ENCODE data around the gene TSPOAP1. TPM values are rescaled to one million over a fixed set of nuclear protein-coding genes. Genes with fewer than 3 reads are reported as not detected.

Gene TSPOAP1
- total and polyA plus RNA-seq, 10 of the 15 experiments (the other 5 are each of a cell fraction or from before 2014, with no cell fraction given), result 0.58 to 16.4 (median 4.2) TPM; not detected in 1

DNA sequence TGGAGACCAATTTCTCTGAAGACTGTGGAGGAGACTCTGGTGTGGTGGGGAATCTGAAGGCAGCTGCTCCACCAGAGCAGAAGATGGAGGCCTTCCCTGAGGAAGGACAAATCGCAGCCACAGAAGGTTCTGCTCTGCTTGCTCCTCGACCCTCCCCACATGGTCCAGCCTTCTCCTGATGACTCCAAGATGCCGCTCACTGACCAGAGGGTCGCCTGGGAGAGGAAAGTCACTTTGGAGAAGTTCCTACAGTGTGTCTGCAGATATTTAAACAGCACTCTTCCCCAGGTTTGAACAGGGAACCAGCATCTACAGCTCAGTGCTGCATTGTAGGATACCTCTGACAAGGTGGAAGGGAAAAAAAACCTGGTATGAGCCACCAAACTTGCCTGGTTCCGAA is 44.4 kb upstream of the TSPOAP1 start:
- whole genome bisulfite sequencing (ENCODE audit: insufficient coverage, insufficient replicate concordance, low lambda C conversion rate, missing lambda C conversion rate), result 45% methylated on average over 5 of the region's 5 CpGs
- ChIA-PET SMC1A (ENCODE audit: uncharacterized antibody, unreplicated experiment) (interaction anchor here (0.9 to 4.8 kb wide), 4 partner anchors 10 to 44 kb away, joined by 3 to 22 read pairs (median 3); partner anchors contain the start of gene RNF43), POLR2A (interaction anchor here (0.6 to 1.3 kb wide), 4 partner anchors 19 to 66 kb away, joined by 3 read pairs; partner anchors contain the start of gene RNF43), RAD21 (ENCODE audit: unreplicated experiment) (no interaction called here), CTCF (interaction anchor here (1.6 kb wide), 1 partner anchor 16 kb away, joined by 3 read pairs; no protein-coding TSS in a partner anchor)
- in situ Hi-C loops (cut with MboI), result no loop called here
- Histone ChIP-seq H3K27ac (ENCODE audit: control insufficient read depth, insufficient read depth) (no peak overlapping the region), H3K4me1 (ENCODE audit: control insufficient read depth, insufficient read depth, low read length) (no peaks in the 10 kb centered on the region), H3K9ac (ENCODE audit: control insufficient read depth, insufficient read depth, low read length) (no peak overlapping the region), H3K36me3 (ENCODE audit: control insufficient read depth in 2 of 2, insufficient read depth in 2 of 2, low read length in 1 of 2) (peaks cover 0 to 9% of the 10 kb centered on the region in 2 experiments; a peak in 2 of 4 replicates), H3K9me3 (replicated peaks; ENCODE audit: control insufficient read depth, insufficient read depth, low read length) (no peaks in the 10 kb centered on the region), H2AFZ (ENCODE audit: control insufficient read depth, low read depth, low read length) (no peak overlapping the region), H3K4me3 (no peak overlapping the region), H3K27me3 (replicated peaks in 1 of 2; ENCODE audit: control insufficient read depth in 2 of 2, insufficient read depth in 2 of 2, low read length in 1 of 2) (no peaks in the 10 kb centered on the region), H4K20me1 (ENCODE audit: control insufficient read depth, insufficient read depth) (no peaks in the 10 kb centered on the region), H3K4me2 (ENCODE audit: control insufficient read depth, insufficient read depth) (no peak overlapping the region), H3K79me2 (ENCODE audit: control insufficient read depth, insufficient read depth, low read length) (no peaks in the 10 kb centered on the region)
- intact Hi-C loops (cut with micrococcal nuclease; ENCODE audit: unreplicated experiment), result no loop called here
- no TSS peak for BruUV-seq (replicated peaks)
- FAIRE-seq, result no peak
- no peak for DNase-seq (ENCODE audit: low read depth, low spot score)
- no peak for ATAC-seq
- TF ChIP-seq RBBP5 (conservative IDR thresholded peaks at IDR 0.05), result no peak
- TF ChIP-seq ETV6 (conservative IDR thresholded peaks at IDR 0.05 in 1 of 2, IDR thresholded peaks at IDR 0.05 in 1 of 2; ENCODE audit: borderline replicate concordance in 1 of 2, low read depth in 1 of 2), result no peak
- no peak for TF ChIP-seq MTA2 (IDR thresholded peaks at IDR 0.05; ENCODE audit: low read depth)
- TF ChIP-seq, protein P1, sequence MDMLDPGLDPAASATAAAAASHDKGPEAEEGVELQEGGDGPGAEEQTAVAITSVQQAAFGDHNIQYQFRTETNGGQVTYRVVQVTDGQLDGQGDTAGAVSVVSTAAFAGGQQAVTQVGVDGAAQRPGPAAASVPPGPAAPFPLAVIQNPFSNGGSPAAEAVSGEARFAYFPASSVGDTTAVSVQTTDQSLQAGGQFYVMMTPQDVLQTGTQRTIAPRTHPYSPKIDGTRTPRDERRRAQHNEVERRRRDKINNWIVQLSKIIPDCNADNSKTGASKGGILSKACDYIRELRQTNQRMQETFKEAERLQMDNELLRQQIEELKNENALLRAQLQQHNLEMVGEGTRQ (IDR thresholded peaks at IDR 0.05; ENCODE audit: borderline replicate concordance, low read depth, low read length), result no peak
- TF ChIP-seq, protein P2, sequence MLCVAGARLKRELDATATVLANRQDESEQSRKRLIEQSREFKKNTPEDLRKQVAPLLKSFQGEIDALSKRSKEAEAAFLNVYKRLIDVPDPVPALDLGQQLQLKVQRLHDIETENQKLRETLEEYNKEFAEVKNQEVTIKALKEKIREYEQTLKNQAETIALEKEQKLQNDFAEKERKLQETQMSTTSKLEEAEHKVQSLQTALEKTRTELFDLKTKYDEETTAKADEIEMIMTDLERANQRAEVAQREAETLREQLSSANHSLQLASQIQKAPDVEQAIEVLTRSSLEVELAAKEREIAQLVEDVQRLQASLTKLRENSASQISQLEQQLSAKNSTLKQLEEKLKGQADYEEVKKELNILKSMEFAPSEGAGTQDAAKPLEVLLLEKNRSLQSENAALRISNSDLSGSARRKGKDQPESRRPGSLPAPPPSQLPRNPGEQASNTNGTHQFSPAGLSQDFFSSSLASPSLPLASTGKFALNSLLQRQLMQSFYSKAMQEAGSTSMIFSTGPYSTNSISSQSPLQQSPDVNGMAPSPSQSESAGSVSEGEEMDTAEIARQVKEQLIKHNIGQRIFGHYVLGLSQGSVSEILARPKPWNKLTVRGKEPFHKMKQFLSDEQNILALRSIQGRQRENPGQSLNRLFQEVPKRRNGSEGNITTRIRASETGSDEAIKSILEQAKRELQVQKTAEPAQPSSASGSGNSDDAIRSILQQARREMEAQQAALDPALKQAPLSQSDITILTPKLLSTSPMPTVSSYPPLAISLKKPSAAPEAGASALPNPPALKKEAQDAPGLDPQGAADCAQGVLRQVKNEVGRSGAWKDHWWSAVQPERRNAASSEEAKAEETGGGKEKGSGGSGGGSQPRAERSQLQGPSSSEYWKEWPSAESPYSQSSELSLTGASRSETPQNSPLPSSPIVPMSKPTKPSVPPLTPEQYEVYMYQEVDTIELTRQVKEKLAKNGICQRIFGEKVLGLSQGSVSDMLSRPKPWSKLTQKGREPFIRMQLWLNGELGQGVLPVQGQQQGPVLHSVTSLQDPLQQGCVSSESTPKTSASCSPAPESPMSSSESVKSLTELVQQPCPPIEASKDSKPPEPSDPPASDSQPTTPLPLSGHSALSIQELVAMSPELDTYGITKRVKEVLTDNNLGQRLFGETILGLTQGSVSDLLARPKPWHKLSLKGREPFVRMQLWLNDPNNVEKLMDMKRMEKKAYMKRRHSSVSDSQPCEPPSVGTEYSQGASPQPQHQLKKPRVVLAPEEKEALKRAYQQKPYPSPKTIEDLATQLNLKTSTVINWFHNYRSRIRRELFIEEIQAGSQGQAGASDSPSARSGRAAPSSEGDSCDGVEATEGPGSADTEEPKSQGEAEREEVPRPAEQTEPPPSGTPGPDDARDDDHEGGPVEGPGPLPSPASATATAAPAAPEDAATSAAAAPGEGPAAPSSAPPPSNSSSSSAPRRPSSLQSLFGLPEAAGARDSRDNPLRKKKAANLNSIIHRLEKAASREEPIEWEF (IDR thresholded peaks at IDR 0.05; ENCODE audit: insufficient replicate concordance, low read depth, low read length), result no peak
- TF ChIP-seq, protein P3, sequence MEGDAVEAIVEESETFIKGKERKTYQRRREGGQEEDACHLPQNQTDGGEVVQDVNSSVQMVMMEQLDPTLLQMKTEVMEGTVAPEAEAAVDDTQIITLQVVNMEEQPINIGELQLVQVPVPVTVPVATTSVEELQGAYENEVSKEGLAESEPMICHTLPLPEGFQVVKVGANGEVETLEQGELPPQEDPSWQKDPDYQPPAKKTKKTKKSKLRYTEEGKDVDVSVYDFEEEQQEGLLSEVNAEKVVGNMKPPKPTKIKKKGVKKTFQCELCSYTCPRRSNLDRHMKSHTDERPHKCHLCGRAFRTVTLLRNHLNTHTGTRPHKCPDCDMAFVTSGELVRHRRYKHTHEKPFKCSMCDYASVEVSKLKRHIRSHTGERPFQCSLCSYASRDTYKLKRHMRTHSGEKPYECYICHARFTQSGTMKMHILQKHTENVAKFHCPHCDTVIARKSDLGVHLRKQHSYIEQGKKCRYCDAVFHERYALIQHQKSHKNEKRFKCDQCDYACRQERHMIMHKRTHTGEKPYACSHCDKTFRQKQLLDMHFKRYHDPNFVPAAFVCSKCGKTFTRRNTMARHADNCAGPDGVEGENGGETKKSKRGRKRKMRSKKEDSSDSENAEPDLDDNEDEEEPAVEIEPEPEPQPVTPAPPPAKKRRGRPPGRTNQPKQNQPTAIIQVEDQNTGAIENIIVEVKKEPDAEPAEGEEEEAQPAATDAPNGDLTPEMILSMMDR (IDR thresholded peaks at IDR 0.05 in 2 of 3, conservative IDR thresholded peaks at IDR 0.05 in 1 of 3; ENCODE audit: control insufficient read depth in 2 of 3, extremely low read depth in 1 of 3, insufficient read depth in 1 of 3, low read depth in 3 of 3, low read length in 3 of 3), result no peak
- TF ChIP-seq SMARCA5 (IDR thresholded peaks at IDR 0.05), result no peak
- no peak for TF ChIP-seq CHD4 (IDR thresholded peaks at IDR 0.05)
- TF ChIP-seq BCL11A (IDR thresholded peaks at IDR 0.05; ENCODE audit: low read depth, low read length), result no peak
- TF ChIP-seq, protein P4, sequence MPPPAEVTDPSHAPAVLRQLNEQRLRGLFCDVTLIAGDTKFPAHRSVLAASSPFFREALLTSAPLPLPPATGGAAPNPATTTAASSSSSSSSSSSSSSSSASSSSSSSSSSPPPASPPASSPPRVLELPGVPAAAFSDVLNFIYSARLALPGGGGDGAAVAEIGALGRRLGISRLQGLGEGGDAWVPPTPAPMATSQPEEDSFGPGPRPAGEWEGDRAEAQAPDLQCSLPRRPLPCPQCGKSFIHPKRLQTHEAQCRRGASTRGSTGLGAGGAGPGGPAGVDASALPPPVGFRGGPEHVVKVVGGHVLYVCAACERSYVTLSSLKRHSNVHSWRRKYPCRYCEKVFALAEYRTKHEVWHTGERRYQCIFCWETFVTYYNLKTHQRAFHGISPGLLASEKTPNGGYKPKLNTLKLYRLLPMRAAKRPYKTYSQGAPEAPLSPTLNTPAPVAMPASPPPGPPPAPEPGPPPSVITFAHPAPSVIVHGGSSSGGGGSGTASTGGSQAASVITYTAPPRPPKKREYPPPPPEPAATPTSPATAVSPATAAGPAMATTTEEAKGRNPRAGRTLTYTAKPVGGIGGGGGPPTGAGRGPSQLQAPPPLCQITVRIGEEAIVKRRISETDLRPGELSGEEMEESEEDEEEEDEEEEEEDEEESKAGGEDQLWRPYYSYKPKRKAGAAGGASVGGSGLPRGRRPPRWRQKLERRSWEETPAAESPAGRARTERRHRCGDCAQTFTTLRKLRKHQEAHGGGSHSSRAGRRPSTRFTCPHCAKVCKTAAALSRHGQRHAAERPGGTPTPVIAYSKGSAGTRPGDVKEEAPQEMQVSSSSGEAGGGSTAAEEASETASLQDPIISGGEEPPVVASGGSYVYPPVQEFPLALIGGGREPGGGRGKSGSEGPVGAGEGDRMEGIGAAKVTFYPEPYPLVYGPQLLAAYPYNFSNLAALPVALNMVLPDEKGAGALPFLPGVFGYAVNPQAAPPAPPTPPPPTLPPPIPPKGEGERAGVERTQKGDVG (CRISPR knock-in tag; IDR thresholded peaks at IDR 0.05), result no peak
- TF ChIP-seq FOXK2 (IDR thresholded peaks at IDR 0.05), result no peak
- no peak for TF ChIP-seq MXI1 (IDR thresholded peaks at IDR 0.05; ENCODE audit: low read depth, low read length)
- TF ChIP-seq POU2F2 (IDR thresholded peaks at IDR 0.05; ENCODE audit: borderline replicate concordance, low read depth, low read length), result no peak

Data from GM12878 (cell line).